ENCODE results near the gene TERF2IP.

The TERF2IP gene, protein sequence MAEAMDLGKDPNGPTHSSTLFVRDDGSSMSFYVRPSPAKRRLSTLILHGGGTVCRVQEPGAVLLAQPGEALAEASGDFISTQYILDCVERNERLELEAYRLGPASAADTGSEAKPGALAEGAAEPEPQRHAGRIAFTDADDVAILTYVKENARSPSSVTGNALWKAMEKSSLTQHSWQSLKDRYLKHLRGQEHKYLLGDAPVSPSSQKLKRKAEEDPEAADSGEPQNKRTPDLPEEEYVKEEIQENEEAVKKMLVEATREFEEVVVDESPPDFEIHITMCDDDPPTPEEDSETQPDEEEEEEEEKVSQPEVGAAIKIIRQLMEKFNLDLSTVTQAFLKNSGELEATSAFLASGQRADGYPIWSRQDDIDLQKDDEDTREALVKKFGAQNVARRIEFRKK

DNA sequence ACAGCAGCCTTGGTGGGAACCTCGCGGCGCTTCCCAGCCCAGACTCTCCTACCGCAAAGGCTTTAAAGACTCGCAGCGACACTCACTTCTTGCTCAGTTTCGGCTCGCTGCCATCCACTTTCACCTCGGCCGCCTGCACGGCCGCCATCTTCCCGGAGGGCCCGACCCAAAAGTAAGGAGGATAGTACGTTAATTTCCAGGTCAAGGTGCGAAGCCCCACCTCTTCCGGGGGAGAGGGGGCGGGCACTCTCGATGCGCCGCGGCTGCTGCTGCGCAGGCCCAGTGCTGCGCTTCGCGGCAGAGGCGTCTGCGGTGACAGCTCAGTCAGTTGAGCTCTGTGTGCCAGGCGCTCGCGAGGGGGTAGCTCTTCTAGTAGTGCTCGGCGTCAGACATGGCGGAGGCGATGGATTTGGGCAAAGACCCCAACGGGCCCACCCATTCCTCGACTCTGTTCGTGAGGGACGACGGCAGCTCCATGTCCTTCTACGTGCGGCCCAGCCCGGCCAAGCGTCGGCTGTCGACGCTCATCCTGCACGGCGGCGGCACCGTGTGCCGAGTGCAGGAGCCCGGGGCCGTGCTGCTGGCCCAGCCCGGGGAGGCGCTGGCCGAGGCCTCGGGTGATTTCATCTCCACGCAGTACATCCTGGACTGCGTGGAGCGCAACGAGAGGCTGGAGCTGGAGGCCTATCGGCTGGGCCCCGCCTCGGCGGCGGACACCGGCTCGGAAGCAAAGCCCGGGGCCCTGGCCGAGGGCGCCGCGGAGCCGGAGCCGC lies at the start of gene TERF2IP, which contains the start of gene KARS1:
Gene TERF2IP, plus strand, starts transcription at position 282 of the 773 bp plus-strand sequence. Its CDS starts 110 bp downstream, at position 392.
Gene KARS1, minus strand, starts transcription at position 174 of the 773 bp plus-strand sequence. Its CDS starts 26 bp downstream, at position 148.
- DNase-seq, result peak; percentile 95

DNA sequence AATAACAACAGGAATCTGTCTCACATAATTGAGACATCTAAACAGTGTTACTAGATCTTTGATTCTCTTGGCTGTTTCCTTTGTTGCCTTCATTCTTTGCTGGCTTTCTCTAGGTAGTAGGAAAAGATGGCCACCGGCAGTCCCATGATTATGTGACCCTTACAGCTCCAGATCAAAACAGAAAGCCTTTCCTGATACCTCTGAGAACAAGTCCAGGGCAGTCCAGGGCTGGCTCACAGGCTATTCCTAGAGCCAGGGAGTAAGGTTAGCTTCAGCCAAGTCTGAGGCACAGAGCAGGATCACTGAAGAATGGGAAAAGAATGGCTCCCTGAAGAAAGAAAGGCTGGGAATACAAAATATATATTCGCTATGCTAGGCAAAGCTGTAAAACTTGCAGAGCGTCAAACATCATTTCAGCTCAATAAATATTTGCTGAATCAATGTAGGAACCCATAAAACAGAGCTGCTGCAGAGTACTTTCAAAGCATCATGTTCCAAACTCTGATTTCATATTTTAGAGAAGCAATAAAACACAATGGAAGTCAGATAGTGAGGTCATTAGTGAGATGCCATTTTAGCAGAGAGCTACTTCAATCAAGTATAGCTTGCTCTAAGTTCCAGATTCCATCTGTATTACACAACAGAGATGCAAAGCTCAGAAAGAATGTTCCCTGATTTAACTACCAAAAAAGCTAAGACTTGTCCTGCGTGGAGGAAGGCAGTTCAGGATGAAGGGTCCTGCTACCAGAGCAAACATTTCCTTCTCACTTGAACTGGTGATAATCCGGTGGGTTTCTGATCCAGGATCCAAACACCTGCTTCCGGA lies 47.9 kb upstream of the TERF2IP start:
- no peak for DNase-seq

DNA sequence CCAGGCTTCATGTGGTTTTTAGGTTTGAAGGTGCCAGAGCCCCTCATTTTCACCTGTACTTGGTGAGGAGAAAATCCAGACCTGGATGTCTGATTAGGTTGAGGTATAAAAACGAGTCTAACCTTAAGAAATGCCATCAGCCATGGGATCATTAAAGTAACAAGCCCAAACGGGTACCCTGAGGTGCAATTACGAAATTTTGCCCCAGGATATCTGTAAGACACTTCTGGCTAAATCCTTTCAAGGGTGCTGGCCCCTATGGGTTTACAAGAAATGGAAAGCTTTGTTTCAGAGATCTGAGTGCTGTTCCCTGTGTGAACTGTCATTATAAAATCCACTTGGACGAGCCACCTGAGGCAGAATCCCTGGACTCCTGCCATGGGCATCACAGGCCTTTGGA lies 44.3 kb upstream of the TERF2IP start:
- no peak for DNase-seq

DNA sequence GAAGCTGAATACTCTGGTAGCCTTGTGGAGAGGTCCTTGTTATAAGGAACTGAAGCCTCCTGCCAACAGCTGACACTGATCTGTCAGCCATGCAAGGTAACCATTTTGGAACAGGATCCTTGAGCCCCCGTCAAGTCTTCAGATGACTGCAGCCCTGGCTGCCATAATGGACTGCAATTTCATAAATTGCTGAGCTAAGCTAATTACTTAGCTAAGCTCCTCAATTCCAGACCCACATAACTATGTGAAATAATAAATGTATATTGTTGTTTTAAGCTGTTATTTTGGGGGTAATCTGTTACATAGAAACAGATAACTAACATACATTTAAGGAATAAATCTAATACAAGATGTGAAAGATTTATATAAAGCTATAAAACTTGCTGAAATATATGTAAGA lies 41.1 kb upstream of the TERF2IP start:
- no peak for DNase-seq

DNA sequence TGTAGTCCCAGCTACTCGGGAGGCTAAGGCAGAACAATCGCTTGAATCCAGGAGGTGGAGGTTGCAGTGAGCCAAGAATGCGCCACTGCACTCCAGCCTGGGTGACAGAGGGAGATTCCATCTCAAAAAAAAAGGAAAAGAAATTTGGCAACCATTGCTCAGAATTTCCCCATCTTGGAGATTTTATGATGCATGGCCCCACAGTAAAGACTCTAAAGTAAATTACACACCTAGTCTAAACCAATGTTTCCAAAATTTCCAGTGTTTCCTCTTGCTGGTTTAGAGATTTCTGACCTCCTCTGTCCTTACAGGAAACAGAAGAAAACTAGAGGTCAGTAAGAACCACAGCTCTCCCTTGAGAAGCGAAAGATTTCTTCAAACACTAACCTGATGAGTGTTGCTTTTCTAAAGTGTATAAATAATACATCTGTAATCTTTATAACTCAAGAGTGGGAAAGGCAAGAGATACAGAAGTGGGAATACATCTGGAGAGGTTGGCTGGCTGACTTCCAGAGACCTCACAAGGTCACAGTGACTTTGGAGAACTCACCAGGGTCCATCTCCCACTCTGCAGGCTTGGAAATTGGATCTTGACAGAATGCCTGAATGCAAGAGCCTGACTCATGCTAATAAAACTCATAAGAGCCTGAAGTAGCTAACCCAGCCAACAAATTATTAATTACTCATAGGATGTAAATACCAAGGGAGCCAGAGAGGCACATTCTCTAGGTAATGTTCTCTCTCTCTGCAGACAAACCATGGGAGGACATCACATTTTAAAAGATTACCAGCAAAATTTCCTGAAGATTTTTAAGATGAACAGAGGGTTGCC lies 33.3 kb upstream of the TERF2IP start:
- DNase-seq, result no peak

DNA sequence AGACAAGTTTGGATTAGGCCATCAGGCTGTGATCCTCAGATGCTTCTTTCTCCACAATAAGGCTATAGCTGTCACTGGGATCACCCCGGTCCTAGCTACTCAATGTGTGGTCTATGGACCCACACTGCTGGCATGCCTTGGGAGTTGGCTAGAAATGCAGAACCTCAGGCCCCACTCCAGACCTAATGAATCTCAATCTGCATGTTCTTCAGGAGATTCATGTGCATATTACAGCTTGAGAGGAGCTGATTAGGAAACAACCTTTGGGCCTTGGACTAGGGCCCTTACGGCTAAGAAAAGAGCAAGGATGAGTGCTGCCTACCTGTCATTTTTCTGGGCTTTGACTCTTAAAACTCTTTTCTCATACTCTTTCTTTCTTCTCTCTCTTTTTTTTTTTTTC lies 32.0 kb upstream of the TERF2IP start:
- DNase-seq, result no peak

DNA sequence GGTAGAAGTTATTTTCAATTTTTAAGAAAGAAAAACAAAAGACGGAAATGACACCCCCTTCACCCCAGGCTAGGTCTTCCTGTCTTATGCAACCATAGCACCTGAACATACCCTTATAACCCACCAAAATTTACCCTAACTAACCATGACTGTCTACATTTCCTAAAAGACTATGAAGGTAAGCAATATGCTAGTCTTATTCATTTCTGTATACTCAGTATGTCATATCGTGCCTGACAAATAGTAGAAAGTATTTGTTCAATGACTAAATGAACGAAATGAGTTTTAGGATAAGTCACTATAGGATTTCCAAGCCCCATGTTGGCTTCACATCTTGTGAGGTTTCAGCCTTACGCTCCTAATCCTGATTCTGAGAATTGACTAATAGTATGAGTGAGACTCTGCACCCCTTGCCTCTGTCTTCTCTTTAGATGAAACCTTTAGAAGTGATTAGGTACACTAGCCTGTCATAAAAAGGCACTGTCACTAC lies 31.0 kb upstream of the TERF2IP start:
- peak; percentile 15 for DNase-seq

DNA sequence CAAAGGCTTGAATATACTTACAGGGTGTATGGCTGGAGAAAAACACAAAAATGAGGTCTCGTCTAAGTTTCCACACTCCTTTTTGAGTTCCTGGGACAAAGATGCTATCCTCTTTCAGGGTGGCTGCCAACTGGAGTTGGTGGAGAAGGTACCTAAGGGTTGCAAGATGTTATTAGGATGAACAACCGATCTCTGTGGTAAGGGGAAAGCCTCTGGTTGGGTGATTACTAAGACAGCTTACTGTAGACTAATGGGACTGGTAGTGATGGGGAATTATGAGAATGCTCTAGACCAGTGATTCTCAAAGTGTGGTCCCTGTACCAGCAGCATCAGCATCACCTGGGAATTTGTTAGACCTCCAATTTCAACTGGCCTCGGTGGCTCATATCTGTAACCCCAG lies 30.5 kb upstream of the TERF2IP start:
- no peak for DNase-seq

DNA sequence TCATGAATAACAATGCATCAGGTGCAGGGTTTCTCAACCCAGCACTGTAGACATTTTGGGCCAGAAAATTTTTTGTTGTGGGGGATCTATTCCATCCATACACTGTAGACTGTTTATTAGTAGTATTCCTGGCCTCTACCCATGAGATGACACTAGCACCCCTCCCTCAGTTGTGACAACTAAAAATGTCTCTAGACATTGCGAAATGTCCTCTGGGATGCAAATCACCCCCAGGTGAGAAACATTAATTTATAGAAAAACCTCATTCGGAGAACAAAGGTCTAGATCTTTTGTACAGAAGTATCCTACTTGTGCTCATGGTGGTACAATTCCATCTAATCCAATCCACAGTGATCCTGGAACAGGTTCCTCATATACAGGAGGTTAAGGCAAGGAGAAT lies 28.8 kb upstream of the TERF2IP start:
- DNase-seq, result no peak

DNA sequence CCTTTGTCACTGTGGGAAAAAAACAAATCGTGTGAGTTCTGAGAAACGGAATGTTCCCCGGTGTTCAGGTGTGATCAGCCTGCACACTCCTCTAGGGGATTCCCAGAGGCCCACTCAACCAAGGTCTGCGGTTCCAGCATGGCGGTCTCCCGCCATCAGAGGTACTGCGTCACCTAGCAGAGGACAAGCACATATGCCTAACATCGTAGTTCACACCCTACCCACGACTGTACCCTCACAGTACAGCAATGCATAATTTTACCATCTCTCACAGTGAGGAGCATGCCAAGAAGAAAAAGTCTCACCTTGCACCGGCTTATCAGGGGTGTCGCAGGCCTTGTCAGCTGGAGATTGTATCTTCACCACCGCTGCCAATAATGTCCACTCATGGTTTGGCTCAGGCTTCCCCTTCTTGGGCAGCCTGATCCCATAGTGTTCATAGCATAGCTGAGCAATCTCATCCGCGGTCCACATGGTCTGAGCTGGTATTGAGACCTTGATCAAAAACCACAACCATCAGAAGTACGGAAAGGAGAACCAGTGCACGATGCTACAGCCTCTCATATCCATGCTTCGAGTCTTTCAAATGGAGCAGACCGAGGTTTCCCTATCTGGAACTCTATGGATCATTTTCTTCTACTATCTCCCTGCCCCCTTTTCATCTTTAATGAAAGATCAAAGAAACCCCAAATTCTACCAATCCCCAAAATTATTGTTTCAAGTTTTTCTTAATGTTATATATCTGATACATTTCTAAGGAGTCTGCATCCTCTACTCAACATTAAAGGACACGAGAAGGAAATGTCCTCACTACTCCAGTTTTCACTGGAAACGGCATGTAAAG lies 27.0 kb upstream of the TERF2IP start:
- no peak for DNase-seq

DNA sequence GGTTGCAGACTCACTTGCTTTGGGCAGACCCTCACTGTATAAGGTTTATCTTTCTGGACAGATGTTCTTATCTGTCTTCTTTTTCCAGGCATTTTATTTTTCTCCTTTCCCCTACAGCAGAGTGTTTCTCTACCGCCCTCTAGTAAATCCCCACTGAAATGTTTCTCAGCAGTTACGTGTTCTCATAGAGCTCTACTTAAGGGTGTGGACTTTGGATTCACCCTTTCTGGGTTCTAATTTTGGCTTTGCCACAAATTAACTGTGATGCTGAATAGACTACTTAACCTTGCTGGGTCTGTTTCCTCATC lies 26.4 kb upstream of the TERF2IP start:
- DNase-seq, result no peak

DNA sequence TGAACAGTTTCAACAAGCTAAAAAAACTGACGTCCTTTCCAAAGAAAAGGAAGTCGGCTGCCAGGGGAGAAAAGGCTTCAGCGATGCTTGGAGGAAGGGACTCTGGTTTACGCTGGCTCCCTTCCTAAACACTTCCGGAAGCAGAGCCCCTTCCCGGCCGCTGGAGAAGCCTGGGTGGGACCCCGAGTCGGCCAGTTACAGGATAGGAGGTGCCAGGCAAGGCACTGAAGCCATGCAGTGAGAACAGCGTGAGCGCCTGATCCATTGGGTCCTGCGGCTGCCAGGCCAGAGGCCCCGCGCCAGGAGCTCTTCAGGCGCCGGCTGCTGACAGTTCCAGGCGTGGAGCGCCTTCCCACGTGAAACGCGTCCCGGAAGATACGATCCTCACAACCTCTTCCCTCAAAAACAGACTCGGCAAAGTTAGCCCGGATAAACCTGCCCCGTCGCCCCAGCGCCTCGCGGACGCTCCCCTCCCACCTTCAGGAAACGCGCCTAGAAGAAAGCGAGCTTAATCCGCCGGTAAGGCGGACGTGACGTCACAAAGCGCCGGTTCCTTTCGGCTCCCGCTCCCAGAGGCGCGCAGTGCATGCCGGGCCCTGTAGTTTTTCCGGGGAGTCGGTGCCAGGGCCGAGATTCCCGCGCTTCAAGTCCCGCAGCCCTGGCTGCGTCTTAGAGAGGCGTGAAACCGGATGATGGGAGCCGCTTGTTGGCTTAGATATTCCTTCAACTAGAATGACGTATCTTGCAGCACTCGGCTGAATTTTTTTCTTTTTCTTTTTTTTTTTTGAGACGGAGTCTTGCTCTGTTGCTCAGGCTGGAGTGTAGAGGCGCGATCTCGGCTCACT lies 24.6 kb upstream of the TERF2IP start, which contains the start of gene ADAT1:
Gene ADAT1, minus strand, starts transcription at position 521 of the 845 bp plus-strand sequence. CDS start 2,482 bp downstream, outside the sequence.
- peak; percentile 98 for DNase-seq

DNA sequence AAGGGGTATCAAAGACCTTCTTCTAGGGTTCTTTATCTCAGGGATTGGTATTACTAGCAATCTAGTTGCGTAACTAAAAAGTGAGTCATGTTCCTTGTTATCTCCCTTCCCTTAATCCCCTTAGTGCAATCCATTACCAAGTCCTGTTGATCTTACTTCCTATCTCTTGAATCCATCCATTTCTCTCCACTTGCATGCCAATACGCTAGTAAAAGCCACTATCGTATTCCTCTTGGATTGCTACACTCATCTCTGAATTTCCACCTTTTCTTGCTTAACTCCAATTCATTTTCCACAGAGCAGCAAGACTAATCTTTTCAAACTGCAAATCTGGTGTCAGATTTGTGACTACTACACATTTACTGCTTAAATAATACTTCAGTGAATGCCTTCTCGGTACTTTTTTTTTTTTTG lies 22.6 kb upstream of the TERF2IP start:
- no peak for DNase-seq

DNA sequence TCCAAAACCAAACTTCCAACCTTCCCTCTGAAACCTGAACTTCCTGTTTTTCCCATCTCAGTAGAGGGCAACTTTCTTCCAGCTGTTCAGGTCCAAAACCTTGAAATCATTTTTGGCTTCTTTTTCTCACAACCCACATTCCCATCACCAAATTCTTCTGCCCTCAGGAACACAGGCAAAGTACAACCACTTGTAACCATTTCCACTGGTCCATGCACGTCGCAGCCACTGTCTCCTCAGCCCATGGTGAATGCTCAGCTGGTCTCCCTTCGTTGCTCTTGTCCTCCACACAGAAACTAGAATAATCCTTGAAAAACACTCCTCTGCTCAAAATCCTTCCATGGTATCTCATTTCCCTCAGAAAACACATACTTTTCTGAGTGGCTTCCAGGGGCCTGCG lies 20.8 kb upstream of the TERF2IP start:
- no peak for DNase-seq

DNA sequence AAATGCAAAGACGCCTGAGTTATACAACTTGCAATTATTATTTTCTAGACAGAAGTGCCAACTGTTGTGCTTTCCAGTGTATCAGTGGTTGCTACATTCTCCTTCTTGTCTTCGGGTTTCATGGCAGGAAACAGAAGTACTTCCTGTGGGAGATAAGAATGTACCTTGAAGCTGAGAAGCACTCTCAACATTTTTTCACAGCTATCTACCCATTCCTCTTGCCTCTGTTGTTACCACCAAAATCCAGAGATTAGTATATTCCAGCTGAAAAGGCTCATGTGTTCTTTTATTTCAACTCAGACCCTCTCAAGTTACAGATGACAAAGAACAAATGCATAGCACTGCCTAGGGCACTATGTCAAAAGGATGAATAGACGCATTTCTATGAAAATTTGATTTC lies 19.7 kb upstream of the TERF2IP start:
- no peak for DNase-seq

DNA sequence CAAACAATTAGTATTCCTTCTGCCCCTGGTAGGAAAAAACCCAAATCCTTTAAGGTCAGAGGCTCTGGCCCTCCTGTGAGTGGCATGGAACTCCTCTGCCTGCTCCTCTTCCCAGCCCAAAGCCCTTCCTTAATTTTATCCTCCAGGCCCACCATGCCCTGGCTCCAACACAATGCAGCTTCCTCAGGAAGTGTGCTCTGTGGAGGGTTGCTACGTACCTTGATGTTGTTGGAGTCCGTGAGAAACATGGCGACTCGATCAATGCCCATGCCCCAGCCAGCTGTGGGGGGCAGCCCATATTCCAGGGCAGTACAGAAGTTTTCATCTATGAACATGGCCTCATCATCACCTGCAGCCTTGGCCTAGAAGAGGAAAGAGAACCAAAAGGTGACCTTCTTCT lies 19.2 kb upstream of the TERF2IP start:
- DNase-seq, result no peak

DNA sequence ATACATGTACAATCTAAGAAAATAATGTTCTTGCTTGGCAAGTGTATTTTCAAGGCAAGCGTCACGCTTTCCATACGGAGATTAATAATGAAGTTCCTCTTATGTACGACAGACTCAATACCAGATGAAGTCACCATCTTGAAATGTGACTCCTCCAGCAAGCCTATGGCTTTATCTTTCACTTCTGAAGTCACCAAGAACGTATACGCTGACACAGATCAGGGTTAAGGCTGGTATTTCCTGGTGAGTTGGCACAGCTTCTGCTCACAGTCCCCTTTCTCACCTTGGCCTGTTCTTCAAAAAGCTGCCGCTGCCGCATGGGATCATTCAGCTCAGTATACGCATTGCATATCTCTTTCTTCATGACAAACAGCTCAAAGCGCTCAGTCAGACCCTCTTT lies 18.4 kb upstream of the TERF2IP start:
- DNase-seq, result no peak

DNA sequence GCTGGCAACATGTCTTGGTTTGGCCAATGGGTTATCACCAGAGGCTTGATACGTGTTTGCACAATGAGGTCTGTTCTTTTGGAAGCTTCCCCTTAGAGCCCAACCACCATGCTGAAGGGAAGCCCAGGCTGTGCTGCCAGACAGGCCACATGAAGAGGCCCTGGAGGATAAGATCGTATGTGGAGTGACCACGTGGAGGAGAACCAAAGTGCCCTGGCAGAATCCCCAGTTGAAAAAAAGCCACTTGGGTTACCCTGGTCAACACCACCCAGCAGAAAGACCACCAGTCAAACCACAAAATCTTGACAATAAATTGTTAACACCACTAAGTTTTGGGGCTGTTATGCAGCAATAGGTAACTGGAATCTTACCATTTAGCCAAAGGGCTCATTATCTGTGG lies 17.5 kb upstream of the TERF2IP start:
- no peak for DNase-seq

DNA sequence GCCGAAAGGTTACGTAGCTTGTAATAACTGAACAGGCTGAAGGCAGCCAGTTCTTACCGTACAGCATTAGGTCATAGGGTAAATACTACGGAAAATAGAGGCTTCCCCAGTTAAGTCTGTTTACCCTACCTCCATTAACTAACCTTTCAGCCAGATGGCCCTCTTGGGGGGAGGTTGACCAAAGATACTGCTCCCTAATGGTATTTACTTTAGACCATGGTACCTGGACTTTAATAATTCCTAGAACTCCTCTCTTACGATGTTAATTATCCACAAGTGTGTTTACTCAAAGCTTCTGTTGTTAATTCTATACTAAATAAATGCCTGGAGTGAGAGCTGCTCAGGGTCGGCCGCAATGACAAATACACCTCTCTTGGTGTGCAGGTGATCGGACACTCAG lies 14.7 kb upstream of the TERF2IP start:
- DNase-seq, result no peak

DNA sequence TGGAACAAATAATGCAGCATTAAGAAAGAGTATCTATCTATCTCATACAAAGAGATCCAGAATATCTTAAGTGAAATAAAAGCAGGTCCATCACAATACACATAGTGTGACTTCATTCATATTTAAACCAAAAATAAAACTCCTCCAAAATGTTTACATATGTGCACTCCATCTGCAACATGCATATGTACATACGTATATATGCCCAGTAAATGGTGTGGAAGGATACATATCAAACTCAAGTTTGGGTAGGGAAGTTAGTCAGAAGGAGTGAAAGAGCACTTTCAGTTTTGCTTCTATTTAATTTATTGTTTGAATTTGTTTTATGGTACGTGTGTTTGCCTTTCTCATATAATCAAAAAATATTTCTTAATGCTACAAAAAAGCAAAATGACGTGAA lies 12.5 kb upstream of the TERF2IP start:
- no peak for DNase-seq
